GM18868 (cell line): ENCODE results near the gene ETFDH.
A peak's percentile ranks its signal among the peaks of the same experiment; 100 is the strongest.
"Not testable (repeated sequence)": the region's sequence is repeated elsewhere in the genome, so short reads cannot be mapped to it uniquely, and the experiment has no call there.

Experiments
- ATAC-seq: cut with Tn5 transposase; IDR thresholded peaks from one replicate; pipeline ENCODE4 v1.9.1; 2021; ENCODE audit warnings: mild to moderate bottlenecking, moderate library complexity; ENCODE audit not compliant: unreplicated experiment

The ETFDH gene

DNA sequence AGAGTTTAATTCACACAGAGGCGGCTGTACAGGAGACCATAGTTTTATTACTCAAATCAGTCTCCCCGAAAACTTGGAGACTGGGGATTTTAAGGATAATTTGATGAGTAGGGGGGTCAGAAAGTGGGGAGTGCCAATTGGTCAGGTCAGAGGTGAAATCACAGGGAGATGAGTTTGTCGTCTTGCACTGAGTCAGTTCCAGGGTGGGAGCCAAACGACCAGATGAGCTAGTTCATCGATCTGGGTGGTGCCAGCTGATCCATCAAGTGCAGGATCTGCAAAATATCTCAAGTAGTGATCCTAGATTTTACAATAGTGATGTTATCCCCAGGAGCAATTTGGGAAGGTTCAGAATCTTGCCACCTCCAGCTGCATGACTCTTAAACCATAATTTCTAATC lies 4.0 kb downstream of the ETFDH start:
- no peak for ATAC-seq

DNA sequence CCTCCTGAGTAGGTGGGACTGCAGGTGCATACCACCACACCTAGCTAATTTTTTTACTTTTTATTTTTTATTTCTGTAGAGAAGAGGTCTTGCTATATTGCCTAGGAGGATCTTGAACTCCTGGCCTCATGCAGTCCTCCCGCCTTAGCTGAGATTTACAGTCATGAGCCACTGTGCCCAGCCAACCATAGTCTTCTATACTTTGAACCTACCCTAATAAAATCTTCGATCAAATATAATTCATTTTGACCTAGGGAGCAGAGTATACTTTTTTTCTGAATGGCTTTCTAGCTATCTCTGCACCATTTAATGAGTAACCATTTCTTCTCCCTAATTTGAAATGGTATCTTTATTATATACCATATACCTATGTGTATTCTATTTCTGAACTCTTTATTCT lies 6.7 kb downstream of the ETFDH start:
- ATAC-seq, result no peak

DNA sequence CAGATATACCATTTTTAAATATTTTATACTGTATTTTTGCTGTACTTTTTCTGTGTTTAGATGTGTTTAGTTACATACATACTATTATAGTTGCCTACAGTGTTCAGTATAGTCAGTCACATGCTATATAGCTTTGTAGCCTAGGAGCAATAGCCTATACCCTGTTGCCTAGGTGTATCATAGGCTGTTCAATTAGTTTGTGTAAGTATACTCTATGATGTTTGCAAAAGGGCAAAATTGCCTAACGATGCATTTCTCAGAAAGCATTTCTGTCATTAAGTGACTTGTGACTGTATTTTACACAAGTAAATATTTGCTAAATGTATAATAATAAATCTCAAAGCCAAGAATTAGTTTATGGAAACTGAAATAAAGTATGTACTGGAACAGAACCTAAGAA lies 9.5 kb downstream of the ETFDH start:
- no peak for ATAC-seq

DNA sequence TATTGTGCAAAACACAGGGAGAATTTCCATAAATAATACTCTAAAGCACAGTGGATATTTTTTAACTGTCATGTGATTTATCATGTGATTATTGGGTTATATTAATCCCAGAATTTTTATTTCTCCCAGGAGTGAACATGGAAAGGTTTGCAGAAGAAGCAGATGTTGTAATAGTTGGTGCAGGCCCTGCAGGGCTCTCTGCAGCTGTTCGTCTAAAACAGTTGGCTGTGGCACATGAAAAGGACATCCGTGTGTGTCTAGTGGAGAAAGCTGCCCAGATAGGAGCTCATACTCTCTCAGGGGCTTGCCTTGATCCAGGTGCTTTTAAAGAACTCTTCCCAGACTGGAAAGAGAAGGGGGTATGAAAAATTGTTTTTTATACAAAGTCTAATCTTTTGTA lies 10.0 kb downstream of the ETFDH start:
- ATAC-seq, result no peak

DNA sequence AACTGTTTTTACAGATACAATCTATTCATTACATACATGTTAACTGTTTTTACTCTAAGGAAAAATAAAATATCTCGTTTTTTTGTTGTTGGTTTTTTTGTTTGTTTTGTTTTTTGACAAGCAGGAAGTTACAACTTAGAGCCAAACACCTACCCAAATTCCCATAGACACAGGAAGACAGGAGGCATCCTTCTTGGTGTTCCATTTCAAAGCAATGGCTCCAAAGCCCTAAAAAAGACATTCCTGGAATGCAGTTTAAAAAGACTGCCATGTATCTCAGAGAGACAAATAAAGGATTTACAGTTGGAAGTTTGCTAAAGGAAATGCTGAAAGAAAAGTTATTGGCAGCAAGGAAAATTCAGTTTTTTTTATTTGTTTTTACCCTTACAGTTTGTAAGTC lies 16.7 kb downstream of the ETFDH start:
- ATAC-seq, result no peak

DNA sequence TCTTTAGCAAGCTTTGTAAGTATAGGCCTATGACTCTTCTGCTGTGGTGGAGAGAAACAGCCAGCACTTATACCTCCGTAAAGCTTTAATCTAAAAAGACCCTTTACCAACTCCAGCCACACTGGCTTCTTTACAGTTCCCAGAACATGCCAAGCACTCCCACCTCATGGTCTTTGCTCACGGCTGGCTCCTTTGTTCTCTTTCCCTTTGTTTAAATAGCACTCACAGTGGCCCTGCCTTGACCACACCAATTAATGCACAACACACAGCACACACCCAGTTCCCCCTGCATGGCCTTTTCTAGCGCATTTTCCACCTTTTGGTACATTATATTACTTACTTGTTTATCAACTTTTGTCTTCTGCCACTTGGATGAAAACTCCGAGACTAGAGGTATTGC lies 32.2 kb downstream of the ETFDH start:
- ATAC-seq, result no peak

DNA sequence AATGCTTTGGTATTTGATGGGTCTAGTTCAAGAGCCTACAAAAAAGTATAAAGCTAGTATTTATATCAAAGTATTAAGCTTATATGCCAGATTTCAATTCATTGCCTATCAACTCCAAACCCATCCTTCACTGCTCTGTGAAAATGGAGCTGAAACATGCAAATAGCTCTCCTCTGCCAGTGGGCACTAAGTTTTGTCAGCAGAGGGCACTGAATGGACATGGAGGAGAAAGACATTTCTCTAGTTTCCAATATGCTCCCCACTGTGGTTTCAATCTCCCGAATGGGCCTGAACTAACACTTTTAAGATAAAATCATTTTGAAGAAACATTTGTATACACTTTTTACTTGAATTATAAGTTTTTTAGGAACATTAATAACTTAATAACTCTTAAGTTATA lies 38.7 kb downstream of the ETFDH start:
- ATAC-seq, result no peak

DNA sequence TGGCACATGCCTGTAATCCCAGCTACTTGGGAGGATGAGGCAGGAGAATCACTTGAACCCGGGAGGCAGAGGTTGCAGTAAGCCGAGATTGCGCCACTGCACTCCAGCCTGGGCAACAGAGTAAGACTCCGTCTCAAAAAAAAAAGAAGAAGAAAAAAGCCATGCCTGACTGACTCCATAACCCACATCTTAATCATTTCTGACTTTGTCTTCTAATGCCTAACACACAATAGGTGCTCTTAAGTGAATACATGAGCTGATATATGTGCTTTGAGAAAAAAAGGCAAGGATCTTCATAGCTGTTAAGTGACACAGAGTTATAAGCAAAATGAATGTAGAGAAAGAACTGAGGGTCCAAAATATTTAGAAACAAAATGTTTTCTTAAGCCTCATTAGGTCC lies 40.5 kb downstream of the ETFDH start:
- peak; percentile 53 for ATAC-seq

DNA sequence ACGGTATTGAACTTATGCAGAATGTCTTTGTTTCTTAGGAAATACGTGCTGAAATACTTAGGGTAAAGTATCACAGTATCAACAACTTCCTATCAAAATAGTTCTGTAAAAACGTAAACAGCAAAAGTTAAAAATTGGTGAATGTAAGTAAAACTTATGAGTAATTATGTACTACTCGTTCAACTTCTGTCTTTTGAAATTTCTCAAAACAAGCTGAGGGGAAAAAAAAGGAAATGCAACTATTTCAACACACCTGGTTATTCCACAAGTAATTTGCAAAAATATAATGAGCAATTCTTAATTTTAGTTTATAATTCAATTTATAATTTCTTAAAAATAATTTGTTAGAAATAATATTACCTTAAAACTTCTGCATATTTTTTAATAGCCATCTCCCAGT lies 42.8 kb downstream of the ETFDH start:
- no peak for ATAC-seq

DNA sequence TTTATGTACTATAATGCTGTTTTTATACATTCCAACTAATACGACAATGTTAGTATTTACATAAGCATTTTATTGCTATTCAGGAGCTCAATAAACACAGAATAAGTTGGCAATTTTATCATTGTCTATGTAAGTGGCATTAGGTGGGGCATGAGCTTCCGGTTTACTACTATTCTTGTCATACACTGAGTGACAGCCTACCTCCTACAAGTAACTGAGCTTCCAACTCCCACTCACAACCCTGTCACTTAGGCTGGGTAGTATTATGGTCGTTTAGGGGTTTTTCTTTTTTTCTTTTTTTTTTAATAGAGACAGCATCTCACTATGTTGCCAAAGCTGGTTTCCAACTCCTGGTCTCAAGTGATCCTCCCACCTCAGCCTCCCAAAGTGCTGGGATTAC lies 43.7 kb downstream of the ETFDH start:
- no peak for ATAC-seq

DNA sequence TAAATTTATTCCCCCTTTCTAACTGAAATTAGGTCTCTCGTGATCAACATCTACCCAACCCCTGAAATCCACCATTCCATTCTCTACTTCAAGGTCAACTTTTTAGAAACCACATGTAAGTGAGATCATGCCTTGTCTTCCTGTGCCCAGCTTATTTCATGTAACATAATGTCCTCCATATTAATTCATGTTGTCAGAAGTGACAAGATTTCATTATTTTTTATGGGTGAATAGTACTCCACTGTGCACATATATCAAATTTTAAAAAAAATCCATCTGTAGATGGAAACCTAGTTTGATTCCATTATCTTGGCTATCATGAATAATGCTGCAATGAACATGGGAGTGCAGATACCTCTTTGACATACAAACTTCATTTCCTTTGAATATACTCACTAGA lies 49.6 kb downstream of the ETFDH start:
- ATAC-seq, result no peak

DNA sequence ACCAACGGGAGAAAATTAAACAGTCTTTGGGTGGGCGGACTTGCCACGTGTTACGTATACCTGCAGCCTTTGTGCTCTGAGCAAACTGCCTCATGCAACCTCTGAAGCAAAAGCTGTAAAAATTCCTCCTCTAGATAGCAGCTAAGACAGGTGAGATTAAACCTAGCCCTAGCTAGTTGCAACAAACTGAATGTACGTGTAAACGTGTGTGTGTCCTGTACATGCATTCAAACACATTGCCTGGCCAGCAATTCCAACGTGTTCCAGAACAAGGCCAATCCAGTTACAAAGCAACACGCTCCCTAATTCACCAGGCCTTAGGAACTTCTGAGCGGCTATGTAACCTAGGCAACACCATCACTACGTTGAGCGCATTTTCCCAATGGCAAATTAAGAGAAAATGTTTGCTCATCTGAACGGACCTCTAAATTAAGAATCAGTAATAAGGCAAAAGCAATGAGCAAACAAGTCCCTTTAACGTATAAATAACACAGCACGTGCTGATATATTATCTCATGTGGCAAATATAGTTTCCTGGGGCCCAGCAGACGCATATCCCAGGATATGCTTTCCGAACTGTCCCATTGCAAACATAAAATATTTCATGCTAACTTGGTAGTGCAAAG lies 50.3 kb downstream of the ETFDH start:
- peak; percentile 24 for ATAC-seq

DNA sequence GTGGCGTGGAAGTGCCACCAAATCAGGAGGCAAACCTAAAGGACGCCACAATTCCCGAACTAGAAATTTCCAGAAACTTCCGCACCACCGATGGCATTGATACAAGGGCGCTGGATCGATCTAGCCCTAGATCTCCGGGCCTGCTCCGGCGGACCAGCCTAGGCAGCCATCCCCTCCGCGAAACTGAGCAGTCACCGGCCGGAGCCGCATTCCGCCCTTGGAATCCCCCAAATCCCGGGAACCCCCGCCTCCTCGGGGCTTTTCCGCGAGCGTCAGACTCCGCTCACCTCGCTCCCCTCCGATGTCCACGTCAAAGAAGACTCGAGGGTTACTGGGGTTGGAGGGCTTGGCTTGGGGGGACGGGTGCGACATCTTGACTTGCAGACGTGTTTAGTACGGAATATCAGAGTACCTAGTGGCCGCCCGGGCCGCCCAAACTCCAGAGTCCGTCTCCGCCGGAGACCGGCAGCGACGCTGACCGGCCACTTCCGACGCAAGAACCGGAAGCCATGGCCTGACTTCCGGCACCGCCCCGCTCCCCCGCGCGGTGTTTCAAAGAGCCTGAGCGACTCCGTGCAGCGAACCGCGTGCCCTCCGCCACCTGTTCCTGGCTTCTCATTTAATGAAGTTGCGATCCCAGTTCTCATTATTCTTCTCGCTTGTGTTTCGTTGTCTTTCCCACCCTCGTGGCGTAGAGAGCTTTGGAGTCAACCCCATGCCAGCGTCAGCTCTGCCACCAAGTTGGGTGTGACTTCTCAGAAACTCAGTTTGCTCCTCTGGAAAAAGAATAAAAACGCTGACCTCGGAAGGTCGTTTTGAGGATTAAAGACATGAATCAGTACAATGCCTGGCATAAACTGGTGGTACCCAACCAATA lies 51.1 kb downstream of the ETFDH start, which contains the start of gene PPID:
Gene PPID (minus strand): TSS at position 480 of the 877 bp plus-strand sequence. CDS start 108 bp downstream, at position 372.
- peak; percentile 98 for ATAC-seq

DNA sequence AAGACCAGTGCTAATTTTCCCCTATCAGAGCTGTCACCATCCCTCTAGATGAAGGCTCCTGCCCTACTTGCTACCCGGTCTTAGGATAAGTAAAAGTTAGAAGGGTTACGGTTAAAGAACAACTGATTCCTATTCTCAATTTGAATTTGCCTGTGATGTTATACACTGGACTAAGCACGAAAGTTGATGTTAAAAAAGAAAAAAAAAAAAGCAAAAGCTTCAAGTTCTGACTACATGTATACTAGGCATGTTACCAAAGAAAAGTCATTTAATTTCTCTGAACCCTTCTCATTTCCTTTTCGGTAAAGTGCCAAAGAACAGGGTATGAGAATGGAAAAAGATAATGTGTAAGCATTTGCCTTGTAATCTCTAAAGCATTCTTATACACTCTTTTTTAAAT lies 52.5 kb downstream of the ETFDH start:
- no peak for ATAC-seq

DNA sequence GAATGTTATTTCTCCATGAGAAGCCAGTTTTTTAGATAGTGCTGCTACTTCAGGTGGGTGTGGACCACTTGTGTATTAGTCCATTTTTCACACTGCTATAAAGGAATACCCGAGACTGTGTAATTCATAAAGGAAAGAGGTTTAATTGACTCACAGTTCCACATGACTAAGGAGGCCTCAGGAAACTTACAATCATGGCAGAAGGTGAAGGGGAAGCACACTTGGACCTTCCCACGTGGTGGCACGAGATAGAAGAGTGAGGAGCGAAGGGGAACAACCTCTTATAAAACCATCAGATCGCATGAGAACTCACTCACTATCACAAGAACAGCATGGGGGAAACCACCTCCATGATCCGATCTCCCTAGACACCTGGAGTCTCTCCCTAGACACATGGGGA lies 54.5 kb downstream of the ETFDH start:
- no peak for ATAC-seq

DNA sequence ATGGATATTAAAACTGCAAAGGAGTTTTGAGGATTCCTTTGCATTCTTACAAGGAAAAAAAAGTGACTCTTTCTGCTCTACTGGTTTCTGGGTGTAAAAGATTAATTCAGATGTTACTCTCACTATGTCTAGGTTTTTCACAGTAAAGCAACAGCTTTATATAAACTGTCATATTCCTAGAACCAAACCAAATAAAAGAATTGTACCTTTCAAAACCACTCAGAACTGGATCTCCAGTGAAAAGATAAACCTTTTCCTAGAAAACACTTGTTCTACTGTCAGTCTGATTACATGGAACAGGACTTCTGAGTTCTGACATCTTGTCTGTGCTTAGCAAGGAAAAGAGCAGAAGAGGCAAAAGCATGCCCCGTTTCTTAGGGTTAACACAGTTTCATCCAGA lies 56.1 kb downstream of the ETFDH start:
- ATAC-seq, result no peak

DNA sequence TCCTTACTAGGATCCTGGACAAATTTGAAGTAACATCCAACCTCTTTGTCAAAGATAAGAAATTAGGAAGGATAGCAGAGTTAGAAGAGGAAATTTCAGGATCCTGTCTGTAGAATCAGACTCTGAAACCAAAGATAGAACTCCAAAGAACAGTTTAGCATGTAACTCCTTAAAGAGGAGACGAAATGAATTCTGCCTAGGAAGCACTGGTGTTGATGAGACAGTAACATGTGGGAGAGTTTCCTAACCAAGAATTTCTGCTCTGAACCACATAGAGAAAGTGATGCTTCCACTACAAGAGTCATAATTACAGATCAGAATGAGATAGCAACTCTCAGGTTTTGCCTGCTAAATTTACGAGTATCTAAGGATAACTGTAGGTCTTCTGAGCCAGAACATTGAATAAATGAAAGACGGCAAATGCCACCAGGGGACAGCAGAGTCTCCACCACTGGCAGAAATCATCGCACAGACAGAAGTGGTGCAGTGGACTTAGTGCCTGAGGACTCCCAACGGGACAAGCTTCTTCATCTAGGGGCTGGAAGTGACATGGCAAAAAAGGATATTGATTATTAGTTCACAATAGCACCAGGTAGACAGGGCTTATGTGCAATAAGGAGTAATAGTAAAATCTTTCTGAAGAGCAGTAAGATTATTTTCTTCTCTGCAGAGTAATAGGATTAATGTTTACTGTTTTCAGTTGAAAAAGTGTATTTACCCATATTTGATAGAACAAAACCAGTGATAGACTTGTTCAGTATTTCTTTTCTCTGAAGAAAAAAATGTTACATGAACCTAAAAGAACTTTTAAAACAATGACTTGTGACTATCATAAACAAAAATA lies 57.8 kb downstream of the ETFDH start:
- ATAC-seq, result peak; percentile 84

DNA sequence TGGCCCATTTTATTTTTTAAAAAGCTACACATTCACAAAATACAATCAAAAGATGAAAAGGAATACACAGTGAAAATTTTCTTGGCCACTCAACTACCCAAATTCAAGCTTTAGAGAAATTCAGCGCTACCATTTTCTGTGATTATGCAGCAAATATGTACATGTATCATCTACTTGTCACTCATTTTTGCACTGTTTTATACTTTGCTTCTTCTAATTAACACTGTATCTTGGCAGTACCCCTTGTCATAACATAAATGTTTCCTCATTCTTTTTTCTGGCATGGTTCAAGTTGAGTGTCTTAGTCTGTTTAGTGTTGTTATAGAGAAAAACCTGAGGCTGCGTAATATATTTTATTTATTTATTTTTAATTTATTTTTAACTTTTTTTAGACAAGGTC lies 66.8 kb downstream of the ETFDH start:
- ATAC-seq, result no peak

DNA sequence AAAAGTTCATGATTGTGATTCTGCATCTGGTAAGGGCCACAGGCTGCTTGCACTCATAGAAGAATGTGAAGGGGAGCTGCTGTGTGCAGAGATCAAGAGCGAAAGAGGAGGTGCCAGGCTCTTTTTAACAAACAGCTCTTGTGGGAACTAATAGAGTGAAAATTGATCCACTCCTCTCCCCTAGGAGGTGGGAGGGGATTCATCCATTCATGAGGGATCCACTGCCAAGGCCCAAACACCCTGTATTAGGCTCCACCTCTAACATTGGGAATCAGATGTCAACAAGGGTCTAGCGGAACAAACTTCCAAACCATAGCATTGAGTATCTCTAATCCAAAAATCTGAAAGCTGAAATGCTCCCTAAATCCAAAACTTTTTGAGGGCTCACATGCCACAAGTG lies 67.5 kb downstream of the ETFDH start:
- ATAC-seq, result no peak

DNA sequence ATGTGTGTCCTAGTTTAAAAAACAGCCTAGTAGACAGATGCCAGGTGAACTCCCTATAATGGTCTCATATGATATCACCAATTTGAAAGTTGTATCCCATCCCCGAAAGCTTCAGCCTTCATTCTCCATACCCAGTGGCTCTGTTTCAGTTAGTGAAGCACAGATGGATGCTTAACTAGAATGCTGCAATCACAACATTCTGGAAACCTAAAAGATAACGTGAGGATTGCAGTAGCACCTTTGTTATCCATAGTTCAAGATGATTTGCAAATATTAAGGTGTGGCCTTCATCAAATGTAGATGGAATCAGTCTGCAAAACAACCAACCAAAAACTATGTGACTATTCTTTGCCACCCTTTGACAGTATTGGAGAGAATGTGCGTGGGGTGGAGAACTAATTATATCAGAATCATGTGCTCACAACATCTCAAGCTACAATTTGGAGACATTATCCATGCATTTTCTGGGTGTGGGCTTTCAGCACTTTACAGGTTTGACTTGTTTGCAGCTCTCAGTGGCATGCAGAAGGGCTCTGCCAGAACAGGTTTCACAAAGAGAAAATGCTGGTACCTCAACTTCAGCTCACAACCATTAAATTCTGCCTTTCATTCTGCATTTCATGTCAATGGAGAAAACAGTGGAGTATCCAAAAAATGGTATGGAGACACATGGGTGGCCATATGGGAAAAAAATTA lies 69.4 kb downstream of the ETFDH start:
- no peak for ATAC-seq

DNA sequence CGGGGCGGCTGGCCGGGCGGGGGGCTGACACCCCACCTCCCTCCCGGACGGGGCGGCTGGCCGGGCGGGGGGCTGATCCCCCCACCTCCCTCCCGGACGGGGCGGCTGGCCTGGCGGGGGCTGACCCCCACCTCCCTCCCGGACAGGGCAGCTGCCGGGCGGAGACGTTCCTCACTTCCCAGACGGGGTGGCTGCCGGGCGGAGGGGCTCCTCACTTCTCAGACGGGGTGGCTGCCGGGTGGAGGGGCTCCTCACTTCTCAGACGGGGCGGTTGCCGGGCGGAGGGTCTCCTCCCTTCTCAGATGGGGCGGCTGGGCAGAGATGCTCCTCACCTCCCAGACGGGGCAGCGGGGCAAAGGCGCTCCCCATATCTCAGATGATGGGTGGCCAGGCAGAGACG lies 74.4 kb downstream of the ETFDH start:
- ATAC-seq, result not testable (repeated sequence)
